Measurements from ENCODE around the gene RABGAP1.

Gene RABGAP1

DNA sequence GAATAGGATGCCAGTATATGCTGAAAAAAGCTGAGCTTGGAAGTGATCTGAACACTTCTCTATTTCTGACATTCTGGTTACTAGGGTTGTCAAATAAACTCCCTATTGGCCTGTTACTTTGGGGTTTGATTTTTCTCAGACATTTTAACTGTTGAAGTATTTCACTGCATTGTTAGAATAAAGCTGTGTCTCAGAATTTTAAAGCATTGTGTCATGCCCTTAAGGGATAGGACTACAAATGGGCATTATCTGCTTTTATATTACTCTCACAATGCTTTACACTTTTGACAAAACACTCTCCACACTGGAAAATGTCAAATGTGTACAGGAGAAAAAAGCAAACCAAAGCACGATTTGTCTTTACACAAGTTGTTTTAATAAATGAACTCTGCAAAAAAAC, 75.8 kb downstream of the RABGAP1 start:
- no peak for DNase-seq

GRCh38 chr9:123020796-123021195, 80.0 kb downstream of the RABGAP1 start:
- no peak for DNase-seq

DNA sequence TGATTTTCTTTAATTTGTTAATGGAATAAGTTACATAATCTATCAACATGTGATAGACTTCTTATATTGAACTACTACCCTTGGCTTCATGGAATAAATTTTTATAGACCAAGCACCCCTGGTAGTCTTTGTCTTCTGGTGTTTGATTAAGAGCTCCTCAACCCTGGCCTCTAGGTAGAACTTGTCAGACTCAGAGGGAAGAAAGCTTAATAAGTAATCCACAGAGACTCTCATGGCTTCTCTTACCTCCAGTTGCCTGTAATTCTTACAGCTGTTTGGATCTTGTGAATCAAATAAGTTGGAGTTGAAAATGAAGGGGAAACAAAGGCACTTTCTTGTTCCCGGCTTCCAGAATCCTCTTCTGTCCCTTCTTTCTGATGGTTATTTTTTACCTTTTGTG, 85.6 kb downstream of the RABGAP1 start:
- DNase-seq, result no peak

- DNase-seq, result no peak
These were observed 86.7 kb downstream of the RABGAP1 start for GRCh38 chr9:123027517-123027916.

- no peak for DNase-seq
These were observed 87.3 kb downstream of the RABGAP1 start for GRCh38 chr9:123028136-123028535.

DNA sequence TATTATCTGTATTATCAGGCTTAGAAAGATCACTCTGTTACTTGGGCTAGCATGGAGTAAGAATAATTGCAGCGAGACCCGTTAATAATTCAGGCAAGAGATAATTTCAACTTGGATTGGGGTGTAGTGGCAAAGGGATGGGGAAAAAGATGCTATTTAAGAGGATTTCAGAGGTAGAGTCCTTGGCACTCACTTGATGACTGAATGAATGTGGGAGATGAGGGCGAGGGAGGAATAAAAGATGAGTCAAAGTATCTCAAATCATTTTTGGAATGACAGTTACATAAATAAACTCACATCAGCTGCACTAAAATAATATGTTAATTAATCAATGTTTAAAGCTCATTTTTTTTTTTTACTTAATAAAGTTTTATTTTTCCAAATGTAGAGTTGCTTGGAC, 88.2 kb downstream of the RABGAP1 start:
- DNase-seq, result no peak

DNA sequence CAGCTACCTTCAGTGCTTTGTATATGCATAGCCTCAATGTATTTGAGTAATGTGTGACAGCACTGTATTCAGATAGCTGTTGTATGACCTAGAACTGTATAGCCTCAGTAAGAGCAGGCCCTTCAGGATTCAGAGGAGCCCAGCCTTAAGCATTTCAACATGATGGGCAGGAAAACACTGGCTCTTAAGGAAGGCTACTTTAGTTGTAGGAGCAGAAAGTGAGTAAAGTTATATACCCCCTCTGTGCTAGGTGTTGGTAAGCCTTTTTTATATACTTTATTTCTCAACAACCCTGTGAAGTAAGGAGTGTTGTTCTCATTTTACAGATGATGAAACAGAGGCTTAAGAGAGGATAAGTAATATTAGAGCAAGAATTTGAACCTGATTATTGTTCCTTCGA, 91.1 kb downstream of the RABGAP1 start:
- no peak for DNase-seq

DNA sequence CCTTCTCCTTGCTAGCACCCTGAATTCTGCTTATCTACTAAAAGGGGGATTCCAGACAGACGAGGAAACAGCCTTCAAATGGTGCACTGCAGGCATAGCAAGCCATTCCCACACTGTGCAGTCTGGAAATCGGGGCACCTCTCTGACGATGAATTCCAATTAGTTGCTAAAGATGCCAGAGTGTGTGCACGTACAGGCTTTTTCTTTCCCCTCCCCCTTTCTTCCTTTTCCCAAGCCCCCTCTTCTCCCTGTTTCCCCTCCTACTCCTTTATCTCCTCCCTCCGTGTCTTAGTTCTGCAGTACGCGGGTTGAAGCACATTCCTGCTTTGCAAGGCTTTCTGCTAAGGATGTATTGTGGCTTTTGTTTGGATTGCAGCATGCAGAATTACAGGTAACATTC, 92.5 kb downstream of the RABGAP1 start, which contains the start of gene GPR21:
GPR21 (plus strand) TSS at position 316 of the 400 bp plus-strand sequence. CDS start 900 bp downstream, outside the sequence.
- DNase-seq, result no peak

GRCh38 chr9:123033864-123034601, 93.2 kb downstream of the RABGAP1 start:
- DNase-seq, result no peak

- no peak for DNase-seq
These were observed 94.2 kb downstream of the RABGAP1 start for GRCh38 chr9:123034881-123035510.

DNA sequence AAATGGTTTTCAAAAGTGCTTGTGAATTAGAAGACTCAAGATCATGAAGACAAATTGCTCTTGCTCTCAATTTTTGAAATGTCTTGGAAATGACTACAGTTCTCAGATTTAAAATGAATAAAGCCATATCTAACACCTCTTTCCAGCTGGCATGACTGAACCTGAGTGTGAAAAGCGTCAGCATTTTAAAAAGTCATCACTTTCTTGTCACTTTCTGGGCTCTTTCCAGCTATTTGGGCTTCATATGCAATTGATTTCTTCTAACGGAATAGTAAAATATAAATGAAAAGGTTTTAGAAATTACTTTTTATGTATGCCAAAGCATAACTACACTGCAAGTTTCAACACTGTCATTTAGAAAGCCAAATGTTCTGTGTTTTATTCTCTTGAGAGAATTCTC, 95.0 kb downstream of the RABGAP1 start:
- DNase-seq, result no peak

DNA sequence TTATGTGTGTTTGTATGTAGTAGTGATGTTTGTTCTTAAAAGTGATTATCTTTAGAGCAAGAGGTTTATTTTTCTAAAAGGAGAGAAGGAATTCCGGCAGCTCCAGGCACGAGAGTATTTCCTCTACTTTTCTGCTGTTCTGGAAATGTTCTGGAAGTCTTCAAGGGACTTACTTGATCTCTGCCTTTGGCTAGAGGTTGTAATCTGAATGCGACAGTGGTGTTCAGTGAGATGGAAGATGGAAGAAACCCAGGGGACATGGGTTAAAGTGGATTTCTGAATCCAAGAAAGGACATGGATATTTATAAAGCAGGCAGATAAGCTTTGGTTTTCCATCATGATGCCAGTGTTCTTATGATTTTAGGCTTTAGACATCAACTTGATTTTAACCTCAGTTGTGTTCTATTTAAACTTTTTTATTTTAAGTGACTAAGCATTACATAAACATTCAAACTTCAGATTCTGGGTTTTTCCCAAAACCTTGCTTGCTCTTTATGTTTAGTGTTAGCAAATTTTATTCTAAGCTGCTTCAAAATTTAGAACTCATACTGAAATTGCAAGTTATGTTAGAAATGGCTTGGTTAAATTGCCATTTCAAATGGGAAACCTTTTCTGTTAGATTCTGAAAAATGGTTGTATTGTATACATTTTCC, 96.2 kb downstream of the RABGAP1 start:
- DNase-seq, result no peak

GRCh38 chr9:123039617-123040219, 98.9 kb downstream of the RABGAP1 start:
- DNase-seq, result no peak

DNA sequence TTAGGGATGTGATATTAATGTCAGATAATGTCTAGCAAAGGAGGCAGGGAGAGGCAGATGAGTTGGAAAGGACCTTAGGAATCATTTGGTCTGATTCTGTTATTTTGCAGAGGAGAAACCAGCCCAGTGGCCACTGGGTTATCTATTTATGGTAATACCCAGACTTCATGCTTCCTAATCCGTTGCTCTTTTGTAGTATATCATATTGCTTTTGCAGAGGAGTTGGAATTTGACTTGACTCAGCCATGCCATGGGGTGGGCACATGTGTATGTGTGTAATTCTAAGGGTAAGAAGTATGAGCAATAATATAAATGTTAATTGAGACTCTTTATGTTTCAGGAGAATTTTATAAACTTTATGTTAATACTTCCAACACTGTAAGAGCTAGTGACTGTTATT, 100.0 kb downstream of the RABGAP1 start:
- DNase-seq, result no peak

DNA sequence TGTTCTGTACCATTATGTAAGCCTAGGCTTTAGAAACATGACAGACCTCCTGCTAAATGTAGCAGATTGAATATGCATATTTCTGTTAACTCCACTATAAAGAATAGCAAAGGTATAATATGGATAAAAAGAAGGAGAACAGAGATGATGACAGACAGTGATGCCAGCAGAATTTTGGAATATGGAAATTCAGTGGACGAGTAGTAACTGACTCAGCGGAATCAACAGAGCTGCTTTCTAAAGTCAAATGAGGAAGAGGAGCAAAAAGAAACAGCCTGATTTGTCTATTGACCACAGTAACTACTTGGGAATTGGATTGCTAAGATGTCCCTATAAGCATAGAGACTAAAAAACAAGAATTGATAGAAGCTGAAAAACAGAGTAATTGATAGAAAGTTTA, 100.7 kb downstream of the RABGAP1 start:
- no peak for DNase-seq

DNA sequence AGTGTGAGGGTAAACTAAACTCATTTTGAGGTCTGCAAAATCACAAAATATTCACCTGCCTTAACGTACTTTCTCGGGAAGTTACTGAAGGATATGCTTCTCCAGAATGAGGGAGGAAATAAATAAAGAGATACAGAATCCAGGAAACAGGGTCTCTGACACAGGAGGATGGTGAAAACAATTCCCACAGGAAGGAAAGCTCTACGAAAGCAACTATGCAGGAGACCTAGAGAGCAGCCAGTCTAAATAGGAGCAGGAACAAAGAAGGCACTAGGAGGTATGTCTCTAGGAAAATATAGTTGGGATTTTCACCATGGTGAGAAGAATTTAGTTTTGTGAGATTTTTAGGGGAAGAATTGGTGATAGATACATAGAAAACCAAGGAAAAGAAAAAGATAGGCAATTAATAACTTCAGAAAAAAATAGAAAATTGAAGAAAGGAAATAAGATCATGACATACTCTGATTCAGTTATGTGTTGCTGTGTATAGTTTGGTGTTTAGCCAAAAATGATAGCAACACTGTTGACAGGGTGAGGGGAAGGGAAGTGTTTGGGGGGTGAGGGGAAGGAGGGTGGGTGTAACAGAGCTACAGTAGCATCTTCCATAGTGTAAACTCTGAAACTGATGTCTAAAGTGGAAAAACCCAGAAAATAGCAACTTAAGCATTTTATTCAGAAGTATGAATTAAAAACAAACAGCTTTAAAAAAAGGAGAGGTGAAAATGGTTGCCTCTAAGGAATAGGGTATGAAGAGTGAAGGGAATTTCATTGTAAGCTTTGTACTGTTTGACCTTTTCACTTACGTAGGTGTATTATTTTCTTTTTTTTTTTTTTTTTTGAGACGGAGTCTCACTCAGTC, 102.5 kb downstream of the RABGAP1 start:
- DNase-seq, result no peak

DNA sequence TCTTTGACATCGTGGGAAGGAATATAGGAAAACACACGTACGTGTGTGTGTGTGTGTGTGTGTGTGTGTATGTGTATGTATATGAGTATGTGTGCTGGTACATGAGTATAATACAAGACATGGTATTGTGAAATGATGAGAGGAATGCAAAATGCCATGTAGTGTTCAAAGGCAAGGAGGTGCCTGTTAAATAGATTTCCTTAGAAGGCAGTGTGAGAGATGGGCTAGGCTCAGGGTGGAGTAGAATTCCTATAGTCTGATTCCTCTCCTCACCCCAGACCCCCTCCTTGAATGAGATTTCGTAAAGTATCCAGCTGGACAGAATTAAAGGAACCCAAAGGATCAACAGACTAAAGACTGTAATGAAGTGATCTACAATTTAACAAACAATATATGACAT, 103.8 kb downstream of the RABGAP1 start:
- DNase-seq, result no peak

- no peak for DNase-seq
These were observed 105.8 kb downstream of the RABGAP1 start for GRCh38 chr9:123046406-123047195.

DNA sequence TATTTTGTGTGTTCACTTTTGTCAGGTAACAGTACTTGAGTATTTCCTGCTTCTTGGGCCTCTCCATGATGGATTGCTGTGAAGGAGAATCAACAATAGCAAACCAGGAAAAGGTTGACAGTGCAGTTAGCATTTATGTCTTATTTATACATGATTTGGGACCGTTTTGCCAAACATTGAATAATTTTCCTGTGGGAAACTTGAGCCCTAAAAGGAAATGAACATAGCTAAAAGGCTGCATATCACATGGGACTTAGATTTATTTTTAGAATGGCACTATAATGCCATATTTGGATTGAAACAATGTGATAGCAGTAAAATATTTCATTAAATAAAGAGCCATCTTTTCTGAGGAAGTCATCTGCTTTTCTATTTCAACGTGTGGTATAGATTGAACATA, 107.9 kb downstream of the RABGAP1 start:
- no peak for DNase-seq

- no peak for DNase-seq
These were observed 108.9 kb downstream of the RABGAP1 start for GRCh38 chr9:123049589-123050222.

- DNase-seq, result no peak
These were observed 112.2 kb downstream of the RABGAP1 start for GRCh38 chr9:123053046-123053445.

Data from NCI-H1048 (cell line).